Spleen (tissue), 11 donors: Measurements from ENCODE around the gene ZNF367. TPM values are rescaled to one million over a fixed set of nuclear protein-coding genes. Genes with fewer than 3 reads are reported as not detected.
A peak's percentile ranks its signal among the peaks of the same experiment; 100 is the strongest.

Experiments used
- DNase-seq: peaks from one replicate; pipeline ENCODE4 v3.0.0-alpha.2; 2020
- H3K27ac ChIP-seq, 8 donors: fragments of 200-600 bp; sonication (generic) in 7 of 8; 1 replicate in 4 of 8; 2 replicates in 4 of 8; pipeline versions ENCODE4 v1.5.0 to v1.8.0; 2016 to 2021; ENCODE audit warnings: inconsistent platforms in 4 of 8, mild to moderate bottlenecking in 4 of 8, moderate library complexity in 1 of 8
- H3K27me3 ChIP-seq, 7 donors: fragments of 200-600 bp; sonication (generic) in 6 of 7; replicated peaks in 1 of 7; 1 replicate in 4 of 7; 2 replicates in 3 of 7; pipeline versions ENCODE4 v1.5.0 to v1.8.0; 2016 to 2021; ENCODE audit warnings: inconsistent platforms in 3 of 7, mild to moderate bottlenecking in 1 of 7
- H3K36me3 ChIP-seq, 6 donors: fragments of 200-600 bp; sonication (generic) in 5 of 6; 1 replicate in 4 of 6; 2 replicates in 2 of 6; pipeline versions ENCODE4 v1.5.0 to v1.8.0; 2016 to 2021; ENCODE audit warnings: inconsistent platforms in 2 of 6
- H3K4me1 ChIP-seq, 6 donors: fragments of 200-600 bp; sonication (generic) in 5 of 6; 1 replicate in 3 of 6; 2 replicates in 3 of 6; pipeline versions ENCODE4 v1.5.0 to v1.8.0; 2016 to 2021; ENCODE audit warnings: inconsistent platforms in 3 of 6
- H3K4me3 ChIP-seq, 8 donors: fragments of 200-600 bp; sonication (generic) in 7 of 8; 1 replicate in 4 of 8; 2 replicates in 4 of 8; pipeline versions ENCODE4 v1.5.0 to v1.8.0; 2016 to 2021; ENCODE audit warnings: inconsistent platforms in 4 of 8, mild to moderate bottlenecking in 4 of 8, moderate library complexity in 2 of 8
- H3K9me3 ChIP-seq, 8 donors: fragments of 200-600 bp; sonication (generic) in 7 of 8; 1 replicate in 4 of 8; 2 replicates in 4 of 8; pipeline versions ENCODE4 v1.5.0 to v1.8.0; 2016 to 2021; ENCODE audit warnings: inconsistent platforms in 4 of 8
- CTCF ChIP-seq, 11 experiments: fragments of 200-600 bp in 7 of 11; fragments of 450-650 bp in 4 of 11; sonication (generic) in 4 of 11; IDR thresholded peaks in 8 of 11; conservative IDR thresholded peaks in 3 of 11; 1 replicate in 7 of 11; 2 replicates in 4 of 11; pipeline versions ENCODE4 v1.4.0 to v1.8.0; 2016 to 2021; ENCODE audit warnings: antibody characterized with exemption in 11 of 11, inconsistent platforms in 4 of 11, mild to moderate bottlenecking in 1 of 11
- POLR2A ChIP-seq, 3 donors: fragments of 450-650 bp; IDR thresholded peaks; one replicate each; pipeline ENCODE4 v1.5.1; 2017; ENCODE audit warnings: antibody characterized with exemption in 3 of 3, mild to moderate bottlenecking in 1 of 3
- POLR2AphosphoS5 ChIP-seq, 3 donors: sonication (generic); formaldehyde crosslinking; IDR thresholded peaks; one replicate each; pipeline ENCODE4 v1.5.1; 2017; ENCODE audit warnings: antibody characterized with exemption in 3 of 3
- WGBS, 5 donors: extraction: QIAGEN DNeasy Blood & Tissue Kit in 3 of 5; methylation state at CpG; one replicate each; pipeline versions ENCODE4 v1.1.5 to v1.1.7; 2013 to 2018; 5-methylcytosine and 5-hydroxymethylcytosine counted together
- intact Hi-C: fragments of 100-400 bp; cut with DNase I; formaldehyde crosslinking; loops from one replicate; pipeline ENCODE4 v1.15.0; 2023; ENCODE audit warnings: low total_unique reads
- polyA plus RNA-seq, 3 donors: library from polyadenylated mRNA; stranded (reverse); fragments of 200-250 nt; gene quantifications; one replicate each; pipeline ENCODE4 v1.2.1, GENCODE V29; 2013
- total RNA-seq, 7 donors: library from RNA; depleted of rRNA in 3 of 7; stranded (reverse); fragments of >200 nt in 3 of 7; fragmentation: NEBNext Ultra II Directional in 4 of 7; extraction: Animal tissue kit (Norgen Biotek cat#: 25700) in 4 of 7; gene quantifications; one replicate each; pipeline versions ENCODE4 v1.1.0 to v1.2.1, GENCODE V29; 2016 to 2021
- donor health status: healthy with polysubstance abuse.
- donor health status: DM: no; HTN: no; CAD: no; lungs with moderate emphysema.
- donor health status: DM: no; HTN: no; CAD: no.
- donor health status: Bipolar disorder and iron deficiency.
- donor health status: healthy.
- donor health status: DM: no; HTN: no; CAD: no.
- donor health status: DM: yes; HTN: yes; CAD: no.

ZNF367 gene
- total and polyA plus RNA-seq, 10 donors = 0.93 to 3.7 (median 1.9) TPM

GRCh38 chr9:96458226-96458625, 40.1 kb upstream of the ZNF367 start:
- DNase-seq = no peak
- TF ChIP-seq POLR2AphosphoS5 (IDR thresholded peaks at IDR 0.05) (no peak), CTCF (IDR thresholded peaks at IDR 0.05 in 8 of 11, conservative IDR thresholded peaks at IDR 0.05 in 3 of 11) (no peak), POLR2A (IDR thresholded peaks at IDR 0.05) (no peak)
- peaks cover 0 to 4% (median 0%) of the 10 kb centered on the region in 6 donors for H3K4me1 ChIP-seq
- intact Hi-C loops = no loop called here
- WGBS, 5 donors = 91 to 95% (median 92%) methylated on average over 8 of the region's 8 CpGs
- peaks cover 0 to 23% (median 0%) of the 10 kb centered on the region in 6 donors for H3K36me3 ChIP-seq
- H3K9me3 ChIP-seq = no peaks in the 10 kb centered on the region
- no peak overlapping the region for H3K27ac ChIP-seq
- H3K4me3 ChIP-seq = no peak overlapping the region
- no peaks in the 10 kb centered on the region for H3K27me3 ChIP-seq

- WGBS, 5 donors = 83 to 95% (median 89%) methylated on average over 4 of the region's 4 CpGs
- H3K36me3 ChIP-seq = peaks cover 0 to 23% (median 0%) of the 10 kb centered on the region in 6 donors
- intact Hi-C loops = no loop called here
- no peak overlapping the region for H3K4me3 ChIP-seq
- no peak for DNase-seq
- H3K4me1 ChIP-seq = peaks cover 0 to 10% (median under 1%) of the 10 kb centered on the region in 6 donors
- no peaks in the 10 kb centered on the region for H3K27me3 ChIP-seq
- TF ChIP-seq POLR2AphosphoS5 (IDR thresholded peaks at IDR 0.05) (no peak), POLR2A (IDR thresholded peaks at IDR 0.05) (no peak), CTCF (IDR thresholded peaks at IDR 0.05 in 8 of 11, conservative IDR thresholded peaks at IDR 0.05 in 3 of 11) (no peak)
- H3K9me3 ChIP-seq = no peaks in the 10 kb centered on the region
- no peak overlapping the region for H3K27ac ChIP-seq
Measured at GRCh38 chr9:96457266-96457665, 39.1 kb upstream of the ZNF367 start.

- Histone ChIP-seq H3K4me3 (no peak overlapping the region), H3K9me3 (no peaks in the 10 kb centered on the region), H3K27ac (no peak overlapping the region), H3K27me3 (peaks cover 0 to 23% (median 0%) of the 10 kb centered on the region in 7 donors), H3K4me1 (peaks cover 0 to 33% (median 20%) of the 10 kb centered on the region in 6 donors), H3K36me3 (peaks cover 0 to 7% (median 0%) of the 10 kb centered on the region in 6 donors)
- intact Hi-C loops = loop anchor here (5.0 kb wide), 1 partner anchor 114 kb away; no protein-coding TSS in a partner anchor
- DNase-seq = no peak
- TF ChIP-seq CTCF (IDR thresholded peaks at IDR 0.05 in 8 of 11, conservative IDR thresholded peaks at IDR 0.05 in 3 of 11) (no peak), POLR2AphosphoS5 (IDR thresholded peaks at IDR 0.05) (no peak), POLR2A (IDR thresholded peaks at IDR 0.05) (no peak)
- WGBS, 5 donors = 75 to 88% (median 83%) methylated on average over 2 of the region's 2 CpGs
Measured at GRCh38 chr9:96453625-96454024, 35.5 kb upstream of the ZNF367 start.

GRCh38 chr9:96450613-96451528, 32.7 kb upstream of the ZNF367 start:
- H3K27ac ChIP-seq = peak overlapping the region in 7 of 8 donors; percentile 67 to 87 (median 76)
- DNase-seq = peak; percentile 84
- no peaks in the 10 kb centered on the region for H3K36me3 ChIP-seq
- WGBS, 5 donors = 1 to 3% (median 2%) methylated on average over 14 to 63 of the region's 63 CpGs
- H3K27me3 ChIP-seq = peaks cover 0 to 25% (median 0%) of the 10 kb centered on the region in 7 donors
- peak overlapping the region; percentile 61 to 91 (median 72) for H3K4me3 ChIP-seq
- H3K4me1 ChIP-seq = peaks cover 0 to 33% (median 20%) of the 10 kb centered on the region in 6 donors
- TF ChIP-seq POLR2A (IDR thresholded peaks at IDR 0.05) (no peak), CTCF (IDR thresholded peaks at IDR 0.05 in 8 of 11, conservative IDR thresholded peaks at IDR 0.05 in 3 of 11) (no peak), POLR2AphosphoS5 (IDR thresholded peaks at IDR 0.05) (peak in 2 of 3 donors; percentile 48 to 50)
- intact Hi-C loops = loop anchor here (5.0 kb wide), 1 partner anchor 116 kb away; no protein-coding TSS in a partner anchor
- H3K9me3 ChIP-seq = no peaks in the 10 kb centered on the region
